IMR-90 (cell line): ENCODE results near the gene RPL12. TPM values are rescaled to one million over a fixed set of nuclear protein-coding genes. Genes with fewer than 3 reads are reported as not detected.

ENCODE experiments used
- ATAC-seq: fragments of 200-7000 bp; cut with Tn5 transposase; 2 replicates; pipeline ENCODE4 v1.9.1; 2020; ENCODE audit warnings: low read depth, mild to moderate bottlenecking, moderate library complexity
- BruUV-seq: library from RNA; stranded (reverse); fragments of 400-500 nt; replicated peaks from 2 replicates; lab custom pipeline; 2021; lab: Mats Ljungman, UMichigan
- CTCF ChIA-PET: fragments of 300-600 bp; formaldehyde crosslinking; extraction: SDS; loops from one replicate; lab custom pipeline; 2021; ENCODE audit warnings: antibody characterized with exemption; lab: Yijun Ruan, JAX
- POLR2A ChIA-PET: fragments of 300-600 bp; sonication (Branson Sonifier 250); formaldehyde crosslinking; loops from one replicate; lab custom pipeline; 2022; ENCODE audit warnings: antibody characterized with exemption; ENCODE audit not compliant: unreplicated experiment; lab: Charles Lee
- DNase-seq: peaks from one replicate; pipeline ENCODE4 v3.0.0; 2013
- H2AFZ ChIP-seq: replicated peaks from 2 replicates; pipeline ENCODE3; 2013; ENCODE audit warnings: low read length, mild to moderate bottlenecking; ENCODE audit not compliant: poor library complexity
- H2AK5ac ChIP-seq: 2 replicates; pipeline ENCODE4 v1.6.1; 2013; ENCODE audit warnings: low read depth, low read length, inconsistent platforms
- H2AK9ac ChIP-seq: replicated peaks from 2 replicates; pipeline ENCODE3; 2013; ENCODE audit warnings: mild to moderate bottlenecking, low read depth, low read length, moderate library complexity; ENCODE audit not compliant: poor library complexity
- H2BK120ac ChIP-seq: 2 replicates; pipeline ENCODE4 v1.6.1; 2013; ENCODE audit warnings: low read depth, low read length, inconsistent platforms
- H2BK15ac ChIP-seq: 3 replicates; pipeline ENCODE4 v1.6.1; 2013; ENCODE audit warnings: low read depth, low read length, inconsistent platforms
- H2BK20ac ChIP-seq: 2 replicates; pipeline ENCODE4 v1.6.1; 2013; ENCODE audit warnings: low read depth, mild to moderate bottlenecking, inconsistent platforms, low read length, moderate library complexity
- H2BK5ac ChIP-seq: 2 replicates; pipeline ENCODE4 v1.6.1; 2013; ENCODE audit warnings: mild to moderate bottlenecking, low read depth, low read length, inconsistent platforms; ENCODE audit not compliant: poor library complexity, severe bottlenecking
- H3K14ac ChIP-seq: replicated peaks from 2 replicates; pipeline ENCODE4 v1.6.1; 2013; ENCODE audit warnings: low read depth, low read length, inconsistent platforms
- H3K18ac ChIP-seq: 2 replicates; pipeline ENCODE4 v1.6.1; 2013; ENCODE audit warnings: low read depth, low read length, control low read depth
- H3K23ac ChIP-seq: 2 replicates; pipeline ENCODE4 v1.6.1; 2013; ENCODE audit warnings: low read depth, low read length, inconsistent platforms
- H3K27ac ChIP-seq: 2 replicates; pipeline ENCODE4 v1.5.1; 2013; ENCODE audit warnings: mild to moderate bottlenecking, control low read depth, low read length; ENCODE audit not compliant: insufficient read depth
- H3K27me3 ChIP-seq: 2 replicates; pipeline ENCODE4 v1.6.1; 2013; ENCODE audit warnings: low read length; ENCODE audit not compliant: control insufficient read depth, insufficient read depth
- H3K36me3 ChIP-seq: 2 replicates; pipeline ENCODE4 v1.6.1; 2013; ENCODE audit warnings: low read length, mixed read lengths; ENCODE audit not compliant: control insufficient read depth, insufficient read depth
- H3K4ac ChIP-seq: 2 replicates; pipeline ENCODE4 v1.6.1; 2013; ENCODE audit warnings: low read depth, low read length, inconsistent platforms
- H3K4me1 ChIP-seq: 2 replicates; pipeline ENCODE4 v1.6.1; 2013; ENCODE audit warnings: low read length, mixed read lengths; ENCODE audit not compliant: control insufficient read depth, insufficient read depth
- H3K4me2 ChIP-seq: 2 replicates; pipeline ENCODE4 v1.6.1; 2013; ENCODE audit warnings: low read depth, mild to moderate bottlenecking, control low read depth, low read length, moderate library complexity
- H3K4me3 ChIP-seq: 2 replicates; pipeline ENCODE4 v1.5.1; 2013; ENCODE audit warnings: low read depth, mild to moderate bottlenecking, control low read depth, low read length, moderate library complexity; ENCODE audit not compliant: insufficient read depth
- H3K56ac ChIP-seq: 2 replicates; pipeline ENCODE4 v1.6.1; 2013; ENCODE audit warnings: low read length, inconsistent platforms; ENCODE audit not compliant: insufficient read depth; ENCODE audit errors: extremely low read depth
- H3K79me1 ChIP-seq, 2 experiments: 2 replicates each; pipeline ENCODE4 v1.6.1; 2013; ENCODE audit warnings: low read length in 2 of 2, inconsistent platforms in 1 of 2, low read depth in 1 of 2
- H3K9ac ChIP-seq: 2 replicates; pipeline ENCODE4 v1.6.1; 2013; ENCODE audit warnings: low read depth, low read length, control low read depth
- H3K9me1 ChIP-seq: 2 replicates; pipeline ENCODE4 v1.6.1; 2013; ENCODE audit warnings: low read length, inconsistent platforms; ENCODE audit not compliant: insufficient read depth
- H3K9me3 ChIP-seq: 2 replicates; pipeline ENCODE4 v1.6.1; 2013; ENCODE audit warnings: low read length; ENCODE audit not compliant: control insufficient read depth, insufficient read depth
- H4K20me1 ChIP-seq: 2 replicates; pipeline ENCODE4 v1.6.1; 2013; ENCODE audit warnings: low read length, inconsistent platforms; ENCODE audit not compliant: insufficient read depth
- H4K5ac ChIP-seq: 2 replicates; pipeline ENCODE4 v1.6.1; 2013; ENCODE audit warnings: mild to moderate bottlenecking, low read depth, low read length, control low read depth
- H4K8ac ChIP-seq, 2 experiments: 2 replicates each; pipeline ENCODE4 v1.6.1; 2013; ENCODE audit warnings: low read depth in 2 of 2, low read length in 2 of 2, control low read depth in 1 of 2, inconsistent platforms in 1 of 2
- H4K91ac ChIP-seq: 2 replicates; pipeline ENCODE4 v1.6.1; 2013; ENCODE audit warnings: low read depth, low read length, inconsistent platforms; ENCODE audit not compliant: insufficient read depth
- BHLHE40 ChIP-seq: fragments of 150-350 bp; IDR thresholded peaks from 2 replicates; pipeline ENCODE4 v1.6.1; 2016; ENCODE audit warnings: mild to moderate bottlenecking, low read depth, low read length
- MAFK ChIP-seq: IDR thresholded peaks from 2 replicates; pipeline ENCODE4 v1.6.1; 2012; ENCODE audit warnings: low read depth, low read length, improper control_type of control experiment
- WGBS, 2 experiments: methylation state at CpG; one replicate each; pipeline versions ENCODE4 v1.1.5 to v1.1.7; 2013; ENCODE audit warnings: missing lambda C conversion rate in 2 of 2; ENCODE audit not compliant: insufficient read length in 1 of 2; ENCODE audit errors: extremely low coverage in 2 of 2; 5-methylcytosine and 5-hydroxymethylcytosine counted together
- dilution Hi-C: fragments of 300-500 bp; cut with HindIII; formaldehyde crosslinking; loops from one replicate; pipeline ENCODE4 v1.14.3; 2018; ENCODE audit warnings: low sequenced_read_pairs; ENCODE audit not compliant: unreplicated experiment
- in situ Hi-C: fragments of 300-500 bp; cut with MboI; formaldehyde crosslinking; loops from 3 replicates; pipeline ENCODE4 v1.14.3; 2019; ENCODE audit warnings: low sequenced_read_pairs, inconsistent platforms, mixed read lengths
- intact Hi-C: fragments of 100-400 bp; cut with micrococcal nuclease; formaldehyde crosslinking; loops from 2 replicates; pipeline ENCODE4 v1.10.0; 2022
- polyA plus RNA-seq, 3 experiments: library from polyadenylated mRNA; depleted of rRNA; stranded (reverse); fragments of >200 nt; gene quantifications; 2 replicates each; pipeline ENCODE4 v1.2.3, GENCODE V29; 2012; ENCODE audit warnings: low replicate concordance in 1 of 3
- total RNA-seq: library from RNA; depleted of rRNA; stranded (reverse); fragments of >200 nt; gene quantifications from 2 replicates; pipeline ENCODE4 v1.2.3, GENCODE V29; 2012

The RPL12 gene
- total and polyA plus RNA-seq, 2 of the 4 experiments (the other 2 are of a cell fraction): 1,864 to 2,379 TPM

DNA sequence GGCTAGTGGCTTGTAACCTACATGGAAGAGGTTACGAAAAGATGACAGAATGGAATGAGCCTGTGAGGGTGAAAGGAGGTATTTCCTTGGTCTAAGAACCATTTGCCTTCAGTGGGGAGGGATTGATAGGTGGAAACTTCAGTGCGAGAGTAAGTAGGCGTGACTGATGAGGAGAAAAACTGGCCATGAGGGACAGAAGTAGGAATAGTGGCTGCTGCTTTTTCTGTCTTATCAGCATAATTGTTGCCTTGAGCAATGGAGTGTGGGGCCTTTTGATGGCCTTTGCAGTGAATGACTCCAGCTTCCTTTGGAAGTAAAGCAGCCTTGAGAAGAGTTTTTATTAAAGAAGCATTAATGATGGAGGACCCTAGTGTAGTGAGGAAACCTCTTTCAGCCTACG, 36.1 kb downstream of the RPL12 start:
- peak; percentile 80 for TF ChIP-seq MAFK
- TF ChIP-seq BHLHE40: no peak
- dilution Hi-C loops (no loop called here), intact Hi-C loops (no loop called here), in situ Hi-C loops (no loop called here)
- Histone ChIP-seq H2BK5ac (no peak overlapping the region), H2BK120ac (no peak overlapping the region), H3K4me2 (no peak overlapping the region), H2BK20ac (no peak overlapping the region), H4K5ac (no peak overlapping the region), H3K4me3 (no peak overlapping the region), H3K9ac (no peak overlapping the region), H3K14ac (no peak overlapping the region), H3K9me3 (no peaks in the 10 kb centered on the region), H3K56ac (no peak overlapping the region), H3K23ac (no peak overlapping the region), H4K20me1 (no peaks in the 10 kb centered on the region), H2AK9ac (no peak overlapping the region), H3K4me1 (peaks cover 2% of the 10 kb centered on the region), H3K9me1 (peaks cover 5% of the 10 kb centered on the region; the same call in 1 of the 2 replicates), H3K27ac (no peak overlapping the region), H3K4ac (no peak overlapping the region), H3K79me1 (no peaks in the 10 kb centered on the region), H4K8ac (no peak overlapping the region), H3K36me3 (0 out of 2 replicates have a peak, but pooled peaks cover 2% of the 10 kb centered on the region), H4K91ac (no peak overlapping the region), H2BK15ac (no peak overlapping the region), H2AK5ac (no peak overlapping the region), H2AFZ (no peak overlapping the region), H3K27me3 (no peaks in the 10 kb centered on the region), H3K18ac (no peak overlapping the region)
- no TSS peak for BruUV-seq
- no peak for DNase-seq
- CTCF ChIA-PET: no interaction called here
- POLR2A ChIA-PET: no interaction called here
- no peak for ATAC-seq
- WGBS, 2 experiments: 60% methylated on average over 1 of the region's 4 CpGs; no CpG with 5 or more reads in 1 of the 2 experiments
